GM18870 (cell line): ENCODE results near the gene POGZ.
A peak's percentile ranks its signal among the peaks of the same experiment; 100 is the strongest.
"Not testable (repeated sequence)": the region's sequence is repeated elsewhere in the genome, so short reads cannot be mapped to it uniquely, and the experiment has no call there.

ENCODE experiments used
- ATAC-seq: cut with Tn5 transposase; IDR thresholded peaks from one replicate; pipeline ENCODE4 v1.9.1; 2021; ENCODE audit warnings: moderate library complexity; ENCODE audit not compliant: unreplicated experiment

The POGZ gene

DNA sequence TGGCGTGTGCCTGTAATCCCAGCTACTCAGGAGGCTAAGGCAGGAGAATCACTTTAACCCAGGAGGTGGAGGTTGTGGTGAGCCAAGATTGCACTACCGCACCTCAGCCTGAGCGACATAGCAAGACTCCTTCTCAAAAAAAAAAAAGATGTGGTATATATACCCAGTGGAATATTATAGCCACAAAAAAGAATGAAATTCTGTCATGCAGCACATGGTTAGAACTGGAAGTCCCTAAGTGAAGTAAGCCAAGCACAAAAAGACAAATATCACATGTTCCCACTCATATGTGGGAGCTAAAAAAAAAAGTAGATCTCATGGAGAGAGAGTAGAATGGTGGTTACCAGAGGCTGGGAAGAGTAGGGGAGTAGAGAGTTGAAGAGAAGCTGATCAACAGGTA lies 41.2 kb downstream of the POGZ start:
- ATAC-seq = no peak

DNA sequence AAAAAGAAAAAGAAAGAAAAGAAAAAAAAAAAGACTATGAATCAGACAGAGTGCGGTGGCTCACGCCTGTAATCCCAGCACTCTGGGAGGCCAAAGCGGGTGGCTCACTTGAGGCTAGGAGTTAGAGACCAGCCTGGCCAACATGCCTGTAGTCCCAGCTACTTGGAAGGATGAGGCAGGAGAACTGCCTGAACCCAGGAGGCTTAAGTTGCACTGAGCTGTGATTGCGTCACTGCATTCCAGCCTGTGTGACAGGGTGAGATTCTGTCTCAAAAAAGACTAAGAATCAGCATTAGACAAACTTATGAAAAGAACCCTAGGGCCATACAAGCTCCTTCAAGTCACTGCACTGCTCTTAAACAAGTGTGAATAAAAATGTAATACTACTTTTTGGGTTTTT lies 43.1 kb downstream of the POGZ start:
- no peak for ATAC-seq

DNA sequence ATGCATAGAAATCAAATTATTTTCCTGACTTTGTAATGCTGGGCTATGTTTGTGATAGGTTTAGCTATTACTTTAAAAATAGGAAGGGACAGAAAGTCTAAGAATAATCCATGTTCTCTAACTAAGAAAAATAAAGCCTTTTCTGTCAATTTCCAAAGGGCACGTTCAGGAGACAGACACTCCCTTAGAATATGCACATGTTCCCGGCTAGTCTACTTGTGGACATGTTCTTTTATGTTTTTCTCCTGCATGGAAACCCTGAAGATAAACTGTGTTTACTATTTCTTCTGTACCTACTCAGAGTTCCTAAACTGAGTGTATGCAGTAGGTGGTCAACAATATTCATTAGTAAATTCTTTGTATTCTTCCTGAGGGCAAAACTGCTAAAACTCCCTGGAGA lies 47.4 kb downstream of the POGZ start:
- no peak for ATAC-seq

DNA sequence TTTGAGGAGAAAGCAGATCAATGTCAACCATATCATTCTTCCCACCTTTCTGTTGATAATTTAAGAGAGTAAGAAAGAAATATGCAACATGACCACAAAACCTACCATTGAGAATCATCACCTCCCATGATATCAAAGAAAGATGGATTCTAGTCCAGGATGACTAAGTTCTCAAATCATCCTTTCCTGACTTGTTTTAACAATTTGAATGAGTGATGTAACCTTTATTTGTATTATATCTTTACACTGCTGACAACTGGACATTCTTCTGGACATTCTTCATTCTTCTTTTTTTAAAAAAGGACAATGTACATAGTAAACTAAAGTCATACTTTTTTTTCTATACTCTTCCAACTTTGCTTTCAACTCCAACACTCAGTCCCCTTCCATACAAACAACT lies 50.4 kb downstream of the POGZ start:
- no peak for ATAC-seq

DNA sequence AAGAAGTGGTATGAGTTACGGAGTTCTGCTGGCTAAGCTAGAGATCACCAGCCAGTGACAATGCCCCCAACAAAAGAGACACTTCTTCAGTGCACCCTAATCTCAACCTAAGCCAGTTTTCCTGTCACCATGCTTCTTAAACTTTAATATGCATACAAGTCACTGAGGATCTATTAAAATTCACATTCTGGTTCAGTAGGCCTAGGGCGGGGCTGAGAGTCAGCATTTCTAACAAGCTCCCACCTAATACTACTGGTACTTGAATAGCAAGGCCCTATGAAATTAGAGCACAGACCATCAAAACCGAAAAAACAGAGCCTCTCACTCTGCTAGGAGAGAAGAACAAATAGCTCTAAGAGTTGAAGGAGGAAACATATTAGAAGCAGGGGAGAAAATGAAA lies 52.0 kb downstream of the POGZ start:
- no peak for ATAC-seq

DNA sequence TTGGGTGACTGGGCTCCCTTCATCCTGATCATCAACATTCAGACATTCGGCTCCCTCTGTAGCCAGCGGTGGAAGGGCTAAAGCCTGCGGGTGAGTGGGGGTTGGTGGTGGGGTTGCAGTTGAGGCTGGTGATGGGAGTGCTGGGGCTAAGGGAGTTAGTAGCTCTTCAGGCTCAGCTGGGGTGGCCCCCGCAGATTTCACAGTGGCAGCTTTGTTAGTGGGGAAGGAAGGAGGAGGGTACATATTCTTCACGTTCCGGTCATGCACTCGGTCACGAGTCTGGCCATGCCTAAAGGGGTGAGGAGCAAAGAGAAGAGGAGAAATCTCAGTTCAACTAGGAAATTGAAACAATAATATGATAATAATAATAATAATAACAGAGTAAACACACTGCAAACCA lies 53.1 kb downstream of the POGZ start:
- ATAC-seq = no peak

DNA sequence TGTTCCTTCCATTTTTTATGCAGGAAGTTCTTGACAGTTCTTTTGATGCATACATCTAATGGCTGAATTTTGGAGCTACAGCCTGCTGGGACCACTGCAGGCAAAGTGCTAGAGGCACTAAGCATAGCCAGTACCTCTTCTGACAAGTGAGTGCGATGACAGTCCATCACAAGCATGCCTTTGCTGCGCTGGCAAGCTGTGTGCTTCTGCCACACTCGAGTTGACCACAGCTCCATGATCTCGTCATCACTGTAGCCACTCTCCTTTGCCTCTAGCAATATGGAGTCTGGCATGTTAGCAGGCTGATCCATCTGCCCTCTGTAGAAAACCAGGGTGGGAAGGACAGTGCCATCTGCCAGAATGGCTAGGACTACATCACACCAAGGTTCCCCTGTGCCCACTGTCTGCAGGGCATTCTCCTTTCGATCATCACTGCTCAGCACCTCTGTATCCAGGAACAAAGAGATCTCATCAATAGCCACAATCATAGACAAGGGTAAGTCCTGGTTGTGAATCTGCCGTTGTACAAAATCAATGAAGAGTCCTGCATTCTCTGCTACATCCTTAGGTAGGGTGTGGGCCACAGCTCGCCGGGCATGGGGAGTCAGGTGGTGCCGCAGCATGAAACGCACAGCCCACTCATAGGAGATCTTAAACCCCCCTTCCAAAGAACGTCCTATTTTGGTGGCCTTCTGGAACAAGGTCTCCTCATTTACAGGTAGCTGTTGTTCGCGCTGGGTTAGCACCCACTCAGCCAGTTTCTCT lies 53.9 kb downstream of the POGZ start:
- ATAC-seq = no peak

DNA sequence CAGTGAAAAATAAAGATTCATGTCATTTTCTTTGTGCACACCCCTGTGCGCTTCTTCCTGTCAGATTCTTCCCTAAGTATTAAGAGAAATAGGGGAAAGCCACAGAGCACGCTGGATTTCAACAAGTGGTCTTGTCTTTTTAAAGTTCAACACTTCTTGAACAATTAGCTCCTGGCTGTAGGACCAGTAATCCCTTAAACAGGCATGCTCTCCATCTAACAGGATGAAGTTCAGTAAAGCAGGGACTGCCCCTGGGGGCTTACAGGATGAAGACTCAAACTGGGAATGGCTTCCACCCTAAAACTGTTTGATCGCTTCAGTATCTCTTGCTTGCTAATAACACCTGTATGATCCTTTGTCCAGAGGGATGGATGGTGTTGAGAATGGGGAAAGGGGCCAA lies 55.7 kb downstream of the POGZ start:
- ATAC-seq = no peak

DNA sequence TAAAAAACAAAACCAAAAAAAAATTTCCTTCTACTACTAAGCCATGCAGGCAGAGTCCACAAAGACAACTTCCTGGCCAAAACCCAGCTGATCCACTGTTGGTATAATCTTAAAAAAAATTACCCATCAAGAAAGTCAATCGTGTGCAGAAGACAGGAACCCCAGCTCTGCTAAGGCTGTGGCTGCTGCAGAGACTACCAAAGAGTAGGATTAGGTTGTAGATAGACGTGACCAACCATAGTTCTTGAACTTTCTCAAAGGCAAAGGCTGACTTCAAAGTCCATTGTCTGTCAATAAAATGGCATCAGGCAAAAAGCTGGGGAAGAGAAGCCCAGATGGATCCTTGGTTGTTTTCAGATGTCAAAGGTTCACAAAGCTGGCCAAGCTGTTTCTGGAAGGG lies 56.5 kb downstream of the POGZ start:
- no peak for ATAC-seq

DNA sequence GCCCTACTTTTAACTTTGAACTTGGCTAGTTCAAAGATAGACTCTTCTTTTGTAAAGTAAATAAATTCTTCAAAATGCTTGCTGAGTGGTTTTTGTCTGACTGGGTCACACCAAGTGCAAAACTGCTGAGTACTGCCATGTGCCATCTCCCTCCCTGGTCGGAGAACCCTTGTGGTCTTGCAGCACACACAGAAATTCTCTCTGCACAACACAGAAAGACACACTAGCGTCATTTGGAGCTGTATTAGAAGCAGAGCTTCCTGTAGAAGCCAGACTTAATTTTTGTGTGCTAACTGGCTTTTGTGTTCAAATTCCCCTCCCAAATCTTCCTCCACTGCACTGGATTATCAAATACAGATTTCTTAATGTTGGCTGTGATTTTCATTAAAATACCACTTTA lies 57.4 kb downstream of the POGZ start:
- no peak for ATAC-seq

DNA sequence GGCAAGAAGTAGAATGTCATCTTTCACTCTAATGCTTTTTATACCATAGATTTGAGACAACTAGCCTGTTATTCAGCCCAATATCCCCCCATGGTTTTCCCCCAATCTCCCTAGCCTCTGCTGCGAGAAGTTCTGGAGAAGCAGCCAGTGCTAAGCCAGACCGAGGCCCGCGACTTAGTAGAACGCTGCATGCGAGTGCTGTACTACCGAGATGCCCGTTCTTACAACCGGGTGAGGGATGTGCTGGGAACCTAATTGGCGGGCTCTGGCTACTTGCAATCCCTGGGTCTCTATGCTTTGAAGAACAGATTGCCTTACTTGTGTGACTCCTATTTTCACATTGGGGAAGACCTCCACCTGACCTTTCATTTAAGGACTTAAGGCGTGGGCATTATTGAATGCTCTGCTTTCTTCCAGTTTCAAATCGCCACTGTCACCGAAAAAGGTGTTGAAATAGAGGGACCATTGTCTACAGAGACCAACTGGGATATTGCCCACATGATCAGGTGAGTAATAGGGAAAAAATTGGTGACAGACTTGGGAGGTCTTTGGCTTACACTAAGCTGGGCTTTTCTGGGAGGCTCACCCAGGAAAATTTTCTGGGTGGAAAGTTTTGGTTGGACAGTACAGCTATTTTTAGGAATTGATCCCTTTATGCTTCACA lies 58.0 kb downstream of the POGZ start:
- ATAC-seq = no peak

DNA sequence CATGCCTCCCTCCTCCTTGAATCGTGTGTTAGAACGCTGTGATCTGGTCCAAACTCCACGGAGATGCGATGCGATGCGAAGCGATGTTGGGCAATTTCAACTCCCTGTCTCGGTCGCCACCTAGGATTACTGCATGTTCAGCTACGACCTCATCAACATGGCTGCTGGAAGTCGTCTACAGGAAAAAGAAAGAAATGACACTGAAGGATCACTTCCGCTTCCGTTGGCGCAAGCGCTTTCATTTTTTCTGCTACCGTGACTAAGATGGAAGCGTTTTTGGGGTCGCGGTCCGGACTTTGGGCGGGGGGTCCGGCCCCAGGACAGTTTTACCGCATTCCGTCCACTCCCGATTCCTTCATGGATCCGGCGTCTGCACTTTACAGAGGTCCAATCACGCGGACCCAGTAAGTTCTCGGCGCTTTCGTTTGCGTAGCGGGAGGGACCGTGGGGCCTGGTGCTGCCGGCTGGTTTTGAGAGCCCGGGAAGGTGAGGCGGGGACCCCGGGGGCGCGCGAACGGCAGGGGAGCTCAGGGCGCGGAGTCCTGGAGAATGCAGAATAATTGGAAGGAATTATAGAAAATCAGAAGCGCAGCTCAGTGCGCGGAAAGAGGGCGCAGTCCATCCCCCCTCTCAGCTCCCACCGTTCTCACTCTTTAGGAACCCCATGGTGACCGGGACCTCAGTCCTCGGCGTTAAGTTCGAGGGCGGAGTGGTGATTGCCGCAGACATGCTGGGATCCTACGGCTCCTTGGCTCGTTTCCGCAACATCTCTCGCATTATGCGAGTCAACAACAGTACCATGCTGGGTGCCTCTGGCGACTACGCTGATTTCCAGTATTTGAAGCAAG lies 59.7 kb downstream of the POGZ start, which contains the start of gene PSMB4:
Gene PSMB4 (plus strand): TSS at position 250 of the 848 bp plus-strand sequence. CDS start 15 bp downstream, at position 265.
- ATAC-seq = peak; percentile 72

DNA sequence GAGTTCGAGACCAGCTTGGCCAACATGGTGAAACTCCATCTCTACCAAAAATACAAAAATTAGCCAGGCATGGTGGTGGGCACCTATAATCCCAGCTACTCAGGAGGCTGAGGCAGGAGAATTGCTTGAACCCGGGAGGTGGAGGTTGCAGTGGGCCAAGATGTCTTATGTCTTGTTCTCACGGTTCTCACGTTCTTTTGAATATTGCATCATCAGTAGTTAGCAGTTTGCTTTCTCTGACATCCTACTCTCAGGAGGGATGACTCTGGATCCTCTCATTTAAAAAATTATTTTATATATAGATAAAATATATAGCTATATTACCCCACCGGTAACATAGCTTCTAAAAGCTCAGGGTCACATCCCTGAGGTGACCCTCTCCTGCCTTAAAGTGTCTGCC lies 63.0 kb downstream of the POGZ start:
- ATAC-seq = not testable (repeated sequence)

DNA sequence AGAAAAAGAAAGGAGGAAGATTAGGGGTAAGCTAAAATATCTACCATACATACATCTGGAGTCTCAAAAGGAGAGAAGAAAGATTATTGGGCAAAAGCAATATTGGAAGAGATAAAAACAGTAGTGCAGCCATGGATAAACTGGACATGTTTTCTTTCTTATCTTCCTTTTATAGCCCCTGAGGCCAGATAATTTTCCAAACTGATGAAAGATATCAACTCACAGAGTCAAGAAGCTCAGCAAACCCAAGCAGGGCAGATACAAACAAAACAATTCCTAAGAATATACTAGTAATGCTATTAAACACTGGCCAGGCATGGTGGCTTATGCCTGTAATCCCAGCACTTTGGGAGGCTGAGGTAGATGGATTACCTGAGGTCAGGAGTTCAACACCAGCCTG lies 65.7 kb downstream of the POGZ start:
- ATAC-seq = no peak

DNA sequence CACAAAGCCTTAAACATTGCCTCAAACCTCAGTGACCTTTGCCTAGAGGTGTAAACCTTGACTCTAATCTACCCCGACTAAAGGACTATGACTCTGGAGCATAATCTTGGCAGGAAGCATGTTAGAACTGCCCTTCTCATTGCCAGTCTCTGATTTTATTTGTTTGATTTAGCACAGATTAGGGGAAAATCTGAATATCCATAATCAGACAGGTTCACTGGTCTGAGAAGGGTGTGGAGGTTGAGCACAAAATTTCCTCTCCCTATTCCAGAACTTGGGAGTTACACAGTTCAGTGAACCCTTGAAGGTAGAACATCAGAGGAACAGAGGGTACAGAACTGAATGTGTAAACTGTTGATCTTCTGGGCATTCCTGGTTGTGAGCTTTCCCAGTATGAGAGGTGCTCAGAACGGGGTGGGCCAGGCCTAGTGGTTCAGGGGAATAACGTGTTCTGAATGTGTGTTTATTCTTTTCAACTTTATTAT lies 68.2 kb downstream of the POGZ start:
- ATAC-seq = no peak

DNA sequence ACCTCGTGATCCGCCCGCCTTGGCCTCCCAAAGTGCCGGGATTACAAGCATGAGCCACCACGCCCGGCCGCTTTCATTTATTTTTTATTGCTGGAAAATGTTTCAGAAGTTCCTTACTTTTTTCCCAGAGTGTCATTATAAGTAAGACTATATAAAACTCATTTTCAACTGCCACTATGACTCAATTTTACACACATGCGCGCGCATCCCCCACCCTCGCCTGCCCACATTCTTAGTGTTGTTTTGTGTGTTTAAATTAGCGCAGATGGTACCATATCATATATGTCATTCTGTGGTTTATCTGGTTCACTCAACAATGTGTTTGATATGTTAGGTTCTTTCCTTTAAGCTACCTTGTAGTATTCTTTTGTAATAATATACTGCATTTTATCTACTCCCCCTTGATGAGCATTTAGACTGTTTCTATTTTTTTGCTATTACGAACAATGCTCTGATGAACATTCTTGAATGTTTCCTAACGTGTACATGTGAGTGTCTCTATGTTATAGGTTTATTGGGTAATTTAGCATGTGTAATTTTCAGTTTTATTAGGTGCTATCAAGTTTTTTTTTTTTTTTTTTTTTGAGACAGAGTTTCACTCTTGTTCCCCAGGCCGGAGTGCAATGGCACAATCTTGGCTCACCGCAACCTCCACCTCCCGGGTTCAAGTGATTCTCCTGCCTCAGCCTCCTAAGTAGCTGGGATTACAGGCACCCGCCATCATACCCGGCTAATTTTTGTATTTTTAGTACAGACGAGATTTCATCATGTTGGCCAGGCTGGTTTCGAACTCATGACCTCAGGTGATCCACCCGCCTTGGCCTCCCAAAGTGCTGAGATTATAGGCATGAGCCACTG lies 68.8 kb downstream of the POGZ start:
- not testable (repeated sequence) for ATAC-seq

DNA sequence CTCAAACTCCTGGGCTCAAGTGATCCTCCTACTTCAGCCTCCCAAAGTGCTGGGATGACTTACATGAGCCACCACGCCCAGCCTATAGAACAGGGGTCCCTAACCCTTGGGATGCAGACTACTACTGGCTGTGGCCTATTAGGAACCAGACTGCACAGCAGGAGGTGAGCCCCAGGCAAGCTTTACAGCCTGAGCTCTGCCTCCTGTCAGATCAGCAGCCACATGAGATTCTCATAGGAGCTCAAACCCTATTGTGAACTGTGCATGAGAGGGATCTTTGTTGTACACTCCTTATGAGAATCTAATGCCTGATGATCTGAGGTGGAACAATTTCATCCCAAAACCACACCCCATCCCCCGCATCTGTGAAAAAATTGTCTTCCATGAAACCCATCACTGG lies 73.3 kb downstream of the POGZ start:
- ATAC-seq = no peak

DNA sequence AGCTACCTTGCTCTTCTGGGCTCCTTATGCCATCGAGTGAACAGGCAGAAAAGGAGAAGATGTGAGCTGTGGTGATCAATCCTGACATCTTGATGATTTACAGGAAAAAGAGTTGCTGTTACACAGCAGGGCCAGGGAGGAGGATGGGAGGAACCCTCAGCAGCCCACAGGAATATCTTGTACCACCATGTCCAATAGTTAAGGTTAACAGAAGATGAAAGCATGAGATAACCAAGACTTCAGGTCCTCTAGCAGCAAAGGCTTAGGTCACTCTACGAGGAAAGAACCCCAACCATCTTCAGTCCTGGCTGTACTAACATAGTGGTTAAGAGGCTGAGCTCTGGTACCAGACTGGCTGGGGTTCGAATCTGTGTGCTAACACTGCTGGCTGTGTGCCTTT lies 74.7 kb downstream of the POGZ start:
- no peak for ATAC-seq

DNA sequence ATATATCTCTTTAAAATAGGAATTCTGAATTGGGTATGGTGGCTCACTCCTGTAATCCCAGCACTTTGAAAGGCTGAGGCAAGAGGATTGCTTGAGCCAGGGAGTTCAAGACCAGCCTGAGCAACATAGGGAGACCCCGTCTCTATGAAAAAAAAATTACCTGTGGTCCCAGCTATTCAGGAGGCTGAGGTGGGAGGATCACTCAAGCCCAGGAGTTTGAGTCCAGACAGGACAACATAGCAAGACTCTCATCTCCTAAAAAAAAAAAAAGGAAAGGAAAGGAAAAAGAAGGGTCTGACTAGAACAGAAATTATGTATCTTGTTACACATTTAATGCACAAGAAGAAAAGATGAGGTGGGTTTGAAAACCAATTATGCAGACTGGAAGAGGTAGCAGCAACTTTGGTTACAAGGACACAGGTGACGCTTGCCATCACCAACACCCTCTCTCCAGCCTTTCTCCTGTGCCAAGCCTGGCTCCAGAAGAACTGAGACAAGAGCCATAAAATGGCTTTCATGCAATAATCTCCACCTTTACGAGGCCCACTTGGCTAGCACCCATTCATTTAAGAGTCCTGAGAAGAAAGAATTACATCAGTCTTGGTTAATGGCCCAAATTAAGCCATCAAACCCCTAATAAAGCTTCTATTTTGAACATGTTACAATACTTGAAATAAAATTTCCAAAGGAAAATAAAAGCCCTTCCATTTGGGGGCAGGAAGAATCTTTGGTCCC lies 82.0 kb downstream of the POGZ start:
- no peak for ATAC-seq

DNA sequence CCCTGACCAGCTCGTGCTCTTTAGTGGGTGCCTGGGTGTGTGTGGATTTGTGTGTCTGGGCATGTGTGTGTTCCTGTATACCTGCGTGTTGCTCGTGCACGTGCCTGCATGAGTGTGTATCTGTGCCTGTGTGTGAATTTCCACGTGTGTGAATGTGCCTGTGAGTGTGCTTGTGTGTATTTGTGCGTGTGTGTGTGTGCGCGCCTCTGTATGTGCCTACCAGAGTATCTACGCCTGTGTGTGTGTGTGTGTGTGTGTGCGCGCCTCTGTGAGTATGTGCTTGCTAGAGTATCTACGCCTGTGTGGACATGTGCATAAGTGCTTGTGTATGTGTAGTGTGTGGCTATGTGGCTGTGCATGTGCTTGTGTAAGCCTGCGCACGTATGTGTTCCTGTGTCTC lies 86.1 kb downstream of the POGZ start:
- no peak for ATAC-seq
